ENCODE results near the gene TMEM92. TPM values are rescaled to one million over a fixed set of nuclear protein-coding genes. Genes with fewer than 3 reads are reported as not detected.

TMEM92 gene
- total and polyA plus RNA-seq, 4 donors: 0.05 to 17.9 (median 4.0) TPM

DNA sequence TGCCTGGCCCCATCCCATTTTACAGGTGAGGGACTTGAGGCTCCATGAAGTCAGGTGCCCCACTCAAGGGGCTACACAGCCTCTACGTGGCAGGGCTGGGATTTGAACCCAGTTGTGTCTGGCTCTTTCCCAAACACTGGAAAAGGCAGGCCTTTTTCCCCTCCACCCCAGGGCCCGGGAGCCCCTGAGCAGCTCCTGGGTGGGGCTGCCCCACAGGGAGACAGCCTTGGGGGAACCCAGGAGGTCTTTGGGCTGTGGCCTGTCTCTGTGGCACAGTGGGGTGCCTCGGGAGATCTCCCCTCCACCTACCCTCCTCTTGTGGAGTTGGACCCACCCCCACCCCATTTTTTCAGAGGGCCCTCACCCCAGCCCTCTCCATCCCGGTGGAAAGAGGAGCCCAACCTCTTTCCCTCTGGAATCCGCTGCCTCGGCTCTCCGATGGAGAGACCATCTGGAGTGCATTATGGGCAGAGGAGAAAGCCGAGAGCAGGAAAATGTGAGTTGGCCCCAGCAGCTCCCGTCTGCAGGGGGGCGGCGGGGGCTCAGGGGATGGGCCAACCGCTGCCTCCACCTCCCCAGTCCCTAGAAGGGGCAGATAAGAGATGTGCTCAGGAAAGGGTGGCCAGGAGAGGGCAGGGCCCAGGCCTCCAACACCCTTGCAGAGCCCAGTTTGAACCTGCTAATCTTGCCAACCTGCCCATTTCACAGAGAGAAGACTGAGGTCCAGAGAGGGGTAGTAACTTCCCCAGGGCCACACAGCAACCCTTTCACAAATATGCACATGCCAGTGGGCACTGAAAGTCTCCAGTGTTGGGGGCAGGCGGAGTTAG lies 15.4 kb upstream of the TMEM92 start:
- H3K9ac ChIP-seq (ENCODE audit: low read depth in 1 of 2, low read length in 2 of 2): no peak overlapping the region
- H3K27ac ChIP-seq (ENCODE audit: low read depth in 1 of 2, low read length in 2 of 2): no peak overlapping the region
- no peaks in the 10 kb centered on the region for H3K36me3 ChIP-seq (ENCODE audit: control insufficient read depth in 4 of 4, insufficient read depth in 3 of 4, low read depth in 1 of 4, low read length in 3 of 4)
- H3K4me1 ChIP-seq (ENCODE audit: control insufficient read depth in 4 of 4, insufficient read depth in 4 of 4, low read length in 3 of 4): no peaks in the 10 kb centered on the region
- no peaks in the 10 kb centered on the region for H3K27me3 ChIP-seq (ENCODE audit: control insufficient read depth in 4 of 4, insufficient read depth in 4 of 4, low read length in 3 of 4)
- TF ChIP-seq RXRA (IDR thresholded peaks at IDR 0.05) (no peak), YY1 (IDR thresholded peaks at IDR 0.05) (no peak), GABPA (IDR thresholded peaks at IDR 0.05 in 1 of 2, conservative IDR thresholded peaks at IDR 0.05 in 1 of 2) (no peak), HNF4A (conservative IDR thresholded peaks at IDR 0.05) (no peak)
- TF ChIP-seq, protein P1, sequence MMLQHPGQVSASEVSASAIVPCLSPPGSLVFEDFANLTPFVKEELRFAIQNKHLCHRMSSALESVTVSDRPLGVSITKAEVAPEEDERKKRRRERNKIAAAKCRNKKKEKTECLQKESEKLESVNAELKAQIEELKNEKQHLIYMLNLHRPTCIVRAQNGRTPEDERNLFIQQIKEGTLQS (IDR thresholded peaks at IDR 0.05): no peak
- TF ChIP-seq, protein P2, sequence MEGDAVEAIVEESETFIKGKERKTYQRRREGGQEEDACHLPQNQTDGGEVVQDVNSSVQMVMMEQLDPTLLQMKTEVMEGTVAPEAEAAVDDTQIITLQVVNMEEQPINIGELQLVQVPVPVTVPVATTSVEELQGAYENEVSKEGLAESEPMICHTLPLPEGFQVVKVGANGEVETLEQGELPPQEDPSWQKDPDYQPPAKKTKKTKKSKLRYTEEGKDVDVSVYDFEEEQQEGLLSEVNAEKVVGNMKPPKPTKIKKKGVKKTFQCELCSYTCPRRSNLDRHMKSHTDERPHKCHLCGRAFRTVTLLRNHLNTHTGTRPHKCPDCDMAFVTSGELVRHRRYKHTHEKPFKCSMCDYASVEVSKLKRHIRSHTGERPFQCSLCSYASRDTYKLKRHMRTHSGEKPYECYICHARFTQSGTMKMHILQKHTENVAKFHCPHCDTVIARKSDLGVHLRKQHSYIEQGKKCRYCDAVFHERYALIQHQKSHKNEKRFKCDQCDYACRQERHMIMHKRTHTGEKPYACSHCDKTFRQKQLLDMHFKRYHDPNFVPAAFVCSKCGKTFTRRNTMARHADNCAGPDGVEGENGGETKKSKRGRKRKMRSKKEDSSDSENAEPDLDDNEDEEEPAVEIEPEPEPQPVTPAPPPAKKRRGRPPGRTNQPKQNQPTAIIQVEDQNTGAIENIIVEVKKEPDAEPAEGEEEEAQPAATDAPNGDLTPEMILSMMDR (IDR thresholded peaks at IDR 0.05; ENCODE audit: low read depth, low read length, missing input control): no peak
- TF ChIP-seq, protein P3, sequence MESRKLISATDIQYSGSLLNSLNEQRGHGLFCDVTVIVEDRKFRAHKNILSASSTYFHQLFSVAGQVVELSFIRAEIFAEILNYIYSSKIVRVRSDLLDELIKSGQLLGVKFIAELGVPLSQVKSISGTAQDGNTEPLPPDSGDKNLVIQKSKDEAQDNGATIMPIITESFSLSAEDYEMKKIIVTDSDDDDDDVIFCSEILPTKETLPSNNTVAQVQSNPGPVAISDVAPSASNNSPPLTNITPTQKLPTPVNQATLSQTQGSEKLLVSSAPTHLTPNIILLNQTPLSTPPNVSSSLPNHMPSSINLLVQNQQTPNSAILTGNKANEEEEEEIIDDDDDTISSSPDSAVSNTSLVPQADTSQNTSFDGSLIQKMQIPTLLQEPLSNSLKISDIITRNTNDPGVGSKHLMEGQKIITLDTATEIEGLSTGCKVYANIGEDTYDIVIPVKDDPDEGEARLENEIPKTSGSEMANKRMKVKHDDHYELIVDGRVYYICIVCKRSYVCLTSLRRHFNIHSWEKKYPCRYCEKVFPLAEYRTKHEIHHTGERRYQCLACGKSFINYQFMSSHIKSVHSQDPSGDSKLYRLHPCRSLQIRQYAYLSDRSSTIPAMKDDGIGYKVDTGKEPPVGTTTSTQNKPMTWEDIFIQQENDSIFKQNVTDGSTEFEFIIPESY (IDR thresholded peaks at IDR 0.05): no peak
- TF ChIP-seq, protein P4, sequence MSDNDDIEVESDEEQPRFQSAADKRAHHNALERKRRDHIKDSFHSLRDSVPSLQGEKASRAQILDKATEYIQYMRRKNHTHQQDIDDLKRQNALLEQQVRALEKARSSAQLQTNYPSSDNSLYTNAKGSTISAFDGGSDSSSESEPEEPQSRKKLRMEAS (IDR thresholded peaks at IDR 0.05): no peak
- DNase-seq (ENCODE audit: low spot score): no peak
- WGBS: 73% methylated on average over 13 of the region's 13 CpGs
- no peaks in the 10 kb centered on the region for H3K9me3 ChIP-seq (ENCODE audit: control insufficient read depth in 4 of 4, low read length in 3 of 4)
- H3K4me3 ChIP-seq (ENCODE audit: low read depth in 1 of 3, low read length in 3 of 3): no peak overlapping the region

DNA sequence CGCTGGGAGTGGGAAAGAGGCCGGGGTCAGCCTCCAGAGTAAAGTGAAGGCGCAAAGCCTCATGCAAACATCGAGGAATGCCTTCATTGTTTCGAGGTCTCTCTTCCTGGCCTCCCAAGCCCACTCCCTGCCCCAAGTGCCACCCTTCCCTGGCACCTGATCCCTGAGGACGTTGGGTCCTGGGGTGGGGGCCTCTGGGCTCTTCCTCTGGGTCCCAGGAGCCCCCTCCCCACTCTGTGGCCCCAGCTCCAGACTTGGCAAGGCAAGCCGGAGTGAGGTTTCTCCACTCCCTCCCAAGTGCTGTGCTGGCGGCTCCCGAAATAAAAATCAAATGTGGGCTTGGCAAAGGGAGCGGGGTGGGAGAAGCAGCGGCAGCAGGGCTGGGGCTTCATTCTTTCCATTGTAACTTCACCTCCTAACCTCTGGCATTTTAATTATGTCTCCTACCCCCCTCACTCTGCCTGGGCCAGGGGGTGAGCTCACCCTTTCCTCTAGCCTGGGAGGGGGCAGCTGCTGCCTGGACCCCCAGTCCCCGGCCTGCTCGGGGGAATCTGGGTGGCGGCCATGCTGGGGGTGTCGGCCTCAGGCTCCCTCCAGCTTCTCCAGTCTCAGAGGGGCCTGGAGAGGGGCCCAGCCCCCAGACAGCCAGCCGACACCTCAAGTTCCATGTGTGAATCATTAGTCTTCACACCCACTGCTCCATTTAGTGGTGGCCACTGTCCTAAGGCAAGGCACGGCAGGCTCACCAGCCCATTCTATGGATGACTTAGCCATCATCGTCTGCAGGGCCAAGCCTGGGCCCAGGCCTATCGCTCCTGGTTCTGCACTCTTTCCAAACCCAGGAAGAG lies 14.6 kb upstream of the TMEM92 start:
- Histone ChIP-seq H3K4me1 (ENCODE audit: control insufficient read depth in 4 of 4, insufficient read depth in 4 of 4, low read length in 3 of 4) (no peaks in the 10 kb centered on the region), H3K9me3 (ENCODE audit: control insufficient read depth in 4 of 4, low read length in 3 of 4) (no peaks in the 10 kb centered on the region), H3K36me3 (ENCODE audit: control insufficient read depth in 4 of 4, insufficient read depth in 3 of 4, low read depth in 1 of 4, low read length in 3 of 4) (no peaks in the 10 kb centered on the region), H3K4me3 (ENCODE audit: low read depth in 1 of 3, low read length in 3 of 3) (no peak overlapping the region), H3K9ac (ENCODE audit: low read depth in 1 of 2, low read length in 2 of 2) (no peak overlapping the region), H3K27me3 (ENCODE audit: control insufficient read depth in 4 of 4, insufficient read depth in 4 of 4, low read length in 3 of 4) (no peaks in the 10 kb centered on the region), H3K27ac (ENCODE audit: low read depth in 1 of 2, low read length in 2 of 2) (no peak overlapping the region)
- 86% methylated on average over 19 of the region's 19 CpGs for WGBS
- DNase-seq (ENCODE audit: low spot score): no peak
- no peak for TF ChIP-seq GABPA (IDR thresholded peaks at IDR 0.05 in 1 of 2, conservative IDR thresholded peaks at IDR 0.05 in 1 of 2)
- TF ChIP-seq, protein P3 (IDR thresholded peaks at IDR 0.05): no peak
- TF ChIP-seq JUND (IDR thresholded peaks at IDR 0.05): no peak
- no peak for TF ChIP-seq NR2F2 (IDR thresholded peaks at IDR 0.05)
- TF ChIP-seq FOXA1 (IDR thresholded peaks at IDR 0.05): no peak
- TF ChIP-seq HNF4A (conservative IDR thresholded peaks at IDR 0.05): no peak
- TF ChIP-seq RAD21 (IDR thresholded peaks at IDR 0.05): no peak
- TF ChIP-seq EGR1 (IDR thresholded peaks at IDR 0.05; ENCODE audit: low read depth in 2 of 2): no peak
- TF ChIP-seq TAF1 (conservative IDR thresholded peaks at IDR 0.05): no peak
- no peak for TF ChIP-seq YY1 (IDR thresholded peaks at IDR 0.05)
- TF ChIP-seq FOXA2 (IDR thresholded peaks at IDR 0.05): no peak
- TF ChIP-seq SP1 (IDR thresholded peaks at IDR 0.05): no peak
- no peak for TF ChIP-seq RXRA (IDR thresholded peaks at IDR 0.05)
- TF ChIP-seq, protein P5, sequence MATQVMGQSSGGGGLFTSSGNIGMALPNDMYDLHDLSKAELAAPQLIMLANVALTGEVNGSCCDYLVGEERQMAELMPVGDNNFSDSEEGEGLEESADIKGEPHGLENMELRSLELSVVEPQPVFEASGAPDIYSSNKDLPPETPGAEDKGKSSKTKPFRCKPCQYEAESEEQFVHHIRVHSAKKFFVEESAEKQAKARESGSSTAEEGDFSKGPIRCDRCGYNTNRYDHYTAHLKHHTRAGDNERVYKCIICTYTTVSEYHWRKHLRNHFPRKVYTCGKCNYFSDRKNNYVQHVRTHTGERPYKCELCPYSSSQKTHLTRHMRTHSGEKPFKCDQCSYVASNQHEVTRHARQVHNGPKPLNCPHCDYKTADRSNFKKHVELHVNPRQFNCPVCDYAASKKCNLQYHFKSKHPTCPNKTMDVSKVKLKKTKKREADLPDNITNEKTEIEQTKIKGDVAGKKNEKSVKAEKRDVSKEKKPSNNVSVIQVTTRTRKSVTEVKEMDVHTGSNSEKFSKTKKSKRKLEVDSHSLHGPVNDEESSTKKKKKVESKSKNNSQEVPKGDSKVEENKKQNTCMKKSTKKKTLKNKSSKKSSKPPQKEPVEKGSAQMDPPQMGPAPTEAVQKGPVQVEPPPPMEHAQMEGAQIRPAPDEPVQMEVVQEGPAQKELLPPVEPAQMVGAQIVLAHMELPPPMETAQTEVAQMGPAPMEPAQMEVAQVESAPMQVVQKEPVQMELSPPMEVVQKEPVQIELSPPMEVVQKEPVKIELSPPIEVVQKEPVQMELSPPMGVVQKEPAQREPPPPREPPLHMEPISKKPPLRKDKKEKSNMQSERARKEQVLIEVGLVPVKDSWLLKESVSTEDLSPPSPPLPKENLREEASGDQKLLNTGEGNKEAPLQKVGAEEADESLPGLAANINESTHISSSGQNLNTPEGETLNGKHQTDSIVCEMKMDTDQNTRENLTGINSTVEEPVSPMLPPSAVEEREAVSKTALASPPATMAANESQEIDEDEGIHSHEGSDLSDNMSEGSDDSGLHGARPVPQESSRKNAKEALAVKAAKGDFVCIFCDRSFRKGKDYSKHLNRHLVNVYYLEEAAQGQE (IDR thresholded peaks at IDR 0.05): no peak
- TF ChIP-seq, protein P1 (IDR thresholded peaks at IDR 0.05): no peak
- TF ChIP-seq, protein P4 (IDR thresholded peaks at IDR 0.05): no peak

All from liver (tissue), 9 donors.